ENCODE results near the gene PPP1R27.

DNA sequence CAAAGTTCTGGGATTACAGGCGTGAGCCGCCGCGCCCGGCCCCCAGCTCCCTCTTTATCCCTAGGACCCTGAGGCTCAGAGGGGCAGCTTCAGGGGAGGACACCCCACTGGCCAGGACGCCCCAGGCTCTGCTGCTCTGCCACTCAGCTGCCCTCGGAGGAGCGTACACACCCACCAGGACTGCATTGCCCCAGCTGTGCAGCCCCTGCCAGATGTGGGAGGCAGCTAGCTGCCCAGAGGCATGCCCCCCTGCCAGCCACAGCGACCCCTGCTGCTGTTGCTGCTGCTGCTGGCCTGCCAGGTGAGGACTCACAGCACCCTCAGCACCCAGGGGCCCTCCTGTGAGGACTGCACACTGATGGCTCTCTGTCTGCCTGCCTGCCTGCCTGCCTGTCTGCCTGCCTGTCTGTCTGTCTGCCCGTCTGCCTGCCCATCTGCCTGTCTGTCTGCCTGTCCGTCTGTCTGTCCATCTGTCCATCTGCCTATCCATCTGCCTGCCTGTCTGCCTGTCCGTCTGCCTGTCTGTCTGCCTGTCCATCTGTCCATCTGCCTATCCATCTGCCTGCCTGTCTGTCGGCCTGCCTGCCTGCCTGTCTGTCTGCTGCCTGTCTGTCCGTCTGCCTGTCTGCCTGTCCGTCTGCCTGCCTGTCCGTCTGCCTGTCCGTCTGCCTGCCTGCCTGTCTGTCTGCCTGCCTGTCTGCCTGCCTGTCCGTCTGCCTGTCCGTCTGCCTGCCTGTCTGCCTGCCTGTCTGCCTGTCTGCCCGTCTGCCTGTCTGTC, 25.9 kb downstream of the PPP1R27 start:
- TF ChIP-seq POLR2A (IDR thresholded peaks at IDR 0.05; ENCODE audit: low read length) (no peak), GATA1 (IDR thresholded peaks at IDR 0.05; ENCODE audit: low read depth, low read length) (no peak)
